SH-SY5Y (cell line): ENCODE data around the gene TNS3.

ENCODE experiments used
- GATA2 ChIP-seq: IDR thresholded peaks from 2 replicates; pipeline ENCODE4 v1.6.1; 2011; ENCODE audit warnings: mild to moderate bottlenecking, low read depth, low read length
- GATA3 ChIP-seq: IDR thresholded peaks from 2 replicates; pipeline ENCODE4 v1.6.1; 2011; ENCODE audit warnings: low read depth, mild to moderate bottlenecking, low read length, moderate library complexity

DNA sequence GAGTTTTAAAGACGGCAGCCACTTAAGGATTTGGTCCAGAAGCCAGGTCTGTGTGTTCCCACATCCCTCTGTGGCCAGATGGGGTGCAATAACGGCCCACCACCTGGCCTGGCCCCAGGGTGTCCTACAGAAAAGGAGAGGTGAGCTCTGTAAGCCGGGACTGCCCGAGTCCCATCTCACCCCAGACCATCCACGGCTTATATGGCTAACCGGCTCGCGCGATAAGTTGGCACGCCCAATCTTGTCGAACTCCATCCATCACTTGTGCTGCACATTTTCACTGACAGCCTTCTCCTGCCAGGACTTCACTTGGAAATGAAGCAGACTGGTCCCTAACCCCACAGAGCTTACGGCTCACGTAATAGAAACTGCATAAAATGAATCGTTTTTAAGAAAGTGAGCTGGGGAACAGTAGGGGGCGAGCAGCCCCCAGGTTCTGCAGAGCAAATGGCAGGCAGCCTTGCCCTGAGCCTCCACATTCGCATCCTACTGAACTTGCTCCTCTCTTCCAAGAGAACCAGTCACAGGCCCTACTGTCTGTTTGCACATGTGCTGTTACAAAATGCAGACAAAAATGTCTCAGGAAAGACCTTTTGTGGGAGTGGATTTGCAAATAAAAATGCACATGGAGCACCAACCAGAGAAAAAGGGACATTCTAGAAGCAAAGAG lies 98.2 kb downstream of the TNS3 start:
- no peak for TF ChIP-seq GATA2
- TF ChIP-seq GATA3: no peak
